ENCODE data around the gene USP17L13. TPM values are rescaled to one million over a fixed set of nuclear protein-coding genes. Genes with fewer than 3 reads are reported as not detected.
"Not testable (repeated sequence)": the region's sequence is repeated elsewhere in the genome, so short reads cannot be mapped to it uniquely, and the experiment has no call there.

Gene USP17L13, protein sequence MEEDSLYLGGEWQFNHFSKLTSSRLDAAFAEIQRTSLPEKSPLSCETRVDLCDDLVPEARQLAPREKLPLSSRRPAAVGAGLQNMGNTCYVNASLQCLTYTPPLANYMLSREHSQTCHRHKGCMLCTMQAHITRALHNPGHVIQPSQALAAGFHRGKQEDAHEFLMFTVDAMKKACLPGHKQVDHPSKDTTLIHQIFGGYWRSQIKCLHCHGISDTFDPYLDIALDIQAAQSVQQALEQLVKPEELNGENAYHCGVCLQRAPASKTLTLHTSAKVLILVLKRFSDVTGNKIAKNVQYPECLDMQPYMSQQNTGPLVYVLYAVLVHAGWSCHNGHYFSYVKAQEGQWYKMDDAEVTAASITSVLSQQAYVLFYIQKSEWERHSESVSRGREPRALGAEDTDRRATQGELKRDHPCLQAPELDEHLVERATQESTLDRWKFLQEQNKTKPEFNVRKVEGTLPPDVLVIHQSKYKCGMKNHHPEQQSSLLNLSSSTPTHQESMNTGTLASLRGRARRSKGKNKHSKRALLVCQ
- total RNA-seq (2021) (not detected in 2 replicates), Bru-seq, nascent RNA (not detected), BruChase-seq, experiment 1, labeled RNA remaining after a 2-hour chase (not detected), BruChase-seq, experiment 2, labeled RNA remaining after a 6-hour chase (not detected)
- long read RNA-seq: 0 reads

DNA sequence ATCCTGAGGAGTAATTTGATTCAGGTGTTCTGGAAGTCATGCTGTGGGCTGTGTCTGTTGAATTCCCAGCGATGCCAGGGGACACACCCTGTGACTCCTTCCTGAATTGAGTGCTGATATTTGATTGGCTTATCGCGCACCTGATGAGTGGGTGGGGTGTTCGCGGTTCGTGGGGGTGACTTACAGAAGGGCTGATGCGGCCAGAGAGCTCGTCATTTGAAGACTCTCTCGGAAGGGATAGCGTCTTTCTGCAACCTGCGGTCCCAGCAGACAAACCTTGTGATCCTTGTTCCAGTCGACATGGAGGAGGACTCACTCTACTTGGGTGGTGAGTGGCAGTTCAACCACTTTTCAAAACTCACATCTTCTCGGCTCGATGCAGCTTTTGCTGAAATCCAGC is at the start of gene USP17L13:
TSS of gene USP17L13 (plus strand) at position 301 of the 400 bp plus-strand sequence. CDS start at position 301, 0 bp downstream.
- H3K9me2 ChIP-seq (ENCODE audit: insufficient read depth); H3K4me3 ChIP-seq; H3K36me3 ChIP-seq (ENCODE audit: low read depth); DNase-seq; BruUV-seq (replicated peaks); H3K9me3 ChIP-seq (ENCODE audit: insufficient read depth, low read depth); POLR2A ChIA-PET (ENCODE audit: unreplicated experiment); H2AFZ ChIP-seq; H3K4me2 ChIP-seq; CTCF ChIA-PET; H3K27me3 ChIP-seq (ENCODE audit: insufficient read depth, low read depth); intact Hi-C loops (cut with micrococcal nuclease; ENCODE audit: unreplicated experiment); H3K27ac ChIP-seq; H4K20me1 ChIP-seq (ENCODE audit: insufficient read depth); H3F3A ChIP-seq (ENCODE audit: insufficient read depth, low read depth); H3K4me1 ChIP-seq (replicated peaks; ENCODE audit: insufficient read depth); H3K79me2 ChIP-seq (ENCODE audit: low read depth): not testable (repeated sequence)

DNA sequence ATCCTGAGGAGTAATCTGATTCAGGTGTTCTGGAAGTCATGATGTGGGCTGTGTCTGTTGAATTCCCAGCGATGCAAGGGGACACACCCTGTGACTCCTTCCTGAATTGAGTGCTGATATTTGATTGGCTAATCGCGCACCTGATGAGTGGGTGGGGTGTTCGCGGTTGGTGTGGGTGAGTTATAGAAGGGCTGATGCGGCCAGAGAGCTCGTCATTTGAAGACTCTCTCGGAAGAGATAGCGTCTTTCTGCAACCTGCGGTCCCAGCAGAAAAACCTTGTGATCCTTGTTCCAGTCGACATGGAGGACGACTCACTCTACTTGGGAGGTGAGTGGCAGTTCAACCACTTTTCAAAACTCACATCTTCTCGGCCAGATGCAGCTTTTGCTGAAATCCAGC is 14.3 kb upstream of the USP17L13 start, which contains the start of gene USP17L10:
TSS of gene USP17L10 (plus strand) at position 301 of the 400 bp plus-strand sequence. CDS start at position 301, 0 bp downstream.
- H3K9me2 ChIP-seq (ENCODE audit: insufficient read depth); H3K4me3 ChIP-seq; intact Hi-C loops (cut with micrococcal nuclease; ENCODE audit: unreplicated experiment); H4K20me1 ChIP-seq (ENCODE audit: insufficient read depth); H2AFZ ChIP-seq; H3K27me3 ChIP-seq (ENCODE audit: insufficient read depth, low read depth); CTCF ChIA-PET; H3K9me3 ChIP-seq (ENCODE audit: insufficient read depth, low read depth); DNase-seq; H3K4me1 ChIP-seq (replicated peaks; ENCODE audit: insufficient read depth); H3K79me2 ChIP-seq (ENCODE audit: low read depth); BruUV-seq (replicated peaks); H3K4me2 ChIP-seq; H3F3A ChIP-seq (ENCODE audit: insufficient read depth, low read depth); H3K36me3 ChIP-seq (ENCODE audit: low read depth); POLR2A ChIA-PET (ENCODE audit: unreplicated experiment); H3K27ac ChIP-seq: not testable (repeated sequence)

DNA sequence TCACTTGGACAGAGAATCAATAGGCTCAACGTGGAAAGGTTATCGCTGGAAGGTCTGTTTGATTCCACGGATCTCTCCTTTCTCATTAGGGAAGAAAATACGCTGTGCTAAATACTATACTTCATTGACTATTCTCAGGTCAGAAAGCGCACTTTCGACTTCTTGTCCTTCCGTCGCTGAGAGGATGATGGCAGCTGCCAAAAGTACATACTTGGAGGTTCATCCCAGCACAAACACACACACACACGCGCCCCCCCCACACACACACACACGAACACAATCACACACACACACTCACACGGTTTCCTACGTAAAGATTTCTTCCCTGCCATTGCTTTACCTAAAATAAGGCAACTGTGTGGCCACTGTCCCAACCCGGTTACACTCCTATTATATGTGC is 10.0 kb upstream of the USP17L13 start:
- H4K20me1 ChIP-seq (ENCODE audit: insufficient read depth); H3K27me3 ChIP-seq (ENCODE audit: insufficient read depth, low read depth); H3K27ac ChIP-seq; POLR2A ChIA-PET (ENCODE audit: unreplicated experiment); intact Hi-C loops (cut with micrococcal nuclease; ENCODE audit: unreplicated experiment); H3K9me3 ChIP-seq (ENCODE audit: insufficient read depth, low read depth); BruUV-seq (replicated peaks); H3K36me3 ChIP-seq (ENCODE audit: low read depth); H3K9me2 ChIP-seq (ENCODE audit: insufficient read depth); H3F3A ChIP-seq (ENCODE audit: insufficient read depth, low read depth); DNase-seq; H3K4me2 ChIP-seq; H3K4me1 ChIP-seq (replicated peaks; ENCODE audit: insufficient read depth); CTCF ChIA-PET; H3K79me2 ChIP-seq (ENCODE audit: low read depth); H3K4me3 ChIP-seq; H2AFZ ChIP-seq: not testable (repeated sequence)

DNA sequence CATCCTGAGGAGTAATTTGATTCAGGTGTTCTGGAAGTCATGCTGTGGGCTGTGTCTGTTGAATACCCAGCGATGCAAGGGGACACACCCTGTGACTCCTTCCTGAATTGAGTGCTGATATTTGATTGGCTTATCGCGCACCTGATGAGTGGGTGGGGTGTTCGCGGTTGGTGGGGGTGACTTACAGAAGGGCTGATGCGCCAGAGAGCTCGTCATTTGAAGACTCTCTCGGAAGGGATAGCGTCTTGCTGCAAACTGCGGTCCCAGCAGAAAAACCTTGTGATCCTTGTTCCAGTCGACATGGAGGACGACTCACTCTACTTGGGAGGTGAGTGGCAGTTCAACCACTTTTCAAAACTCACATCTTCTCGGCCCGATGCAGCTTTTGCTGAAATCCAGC is 9.6 kb upstream of the USP17L13 start, which contains the start of gene USP17L11:
TSS of gene USP17L11 (plus strand) at position 301 of the 400 bp plus-strand sequence. CDS start at position 301, 0 bp downstream.
- intact Hi-C loops (cut with micrococcal nuclease; ENCODE audit: unreplicated experiment): not testable (repeated sequence)

DNA sequence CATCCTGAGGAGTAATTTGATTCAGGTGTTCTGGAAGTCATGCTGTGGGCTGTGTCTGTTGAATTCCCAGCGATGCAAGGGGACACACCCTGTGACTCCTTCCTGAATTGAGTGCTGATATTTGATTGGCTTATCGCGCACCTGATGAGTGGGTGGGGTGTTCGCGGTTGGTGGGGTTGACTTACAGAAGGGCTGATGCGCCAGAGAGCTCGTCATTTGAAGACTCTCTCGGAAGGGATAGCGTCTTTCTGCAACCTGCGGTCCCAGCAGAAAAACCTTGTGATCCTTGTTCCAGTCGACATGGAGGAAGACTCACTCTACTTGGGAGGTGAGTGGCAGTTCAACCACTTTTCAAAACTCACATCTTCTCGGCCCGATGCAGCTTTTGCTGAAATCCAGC is 4.8 kb upstream of the USP17L13 start, which contains the start of gene USP17L12:
TSS of gene USP17L12 (plus strand) at position 301 of the 400 bp plus-strand sequence. CDS start at position 301, 0 bp downstream.
- intact Hi-C loops (cut with micrococcal nuclease; ENCODE audit: unreplicated experiment); CTCF ChIA-PET; H3K36me3 ChIP-seq (ENCODE audit: low read depth); POLR2A ChIA-PET (ENCODE audit: unreplicated experiment); H3F3A ChIP-seq (ENCODE audit: insufficient read depth, low read depth); H3K4me2 ChIP-seq; H3K4me1 ChIP-seq (replicated peaks; ENCODE audit: insufficient read depth); H3K27ac ChIP-seq; H3K9me3 ChIP-seq (ENCODE audit: insufficient read depth, low read depth); H4K20me1 ChIP-seq (ENCODE audit: insufficient read depth); BruUV-seq (replicated peaks); H3K27me3 ChIP-seq (ENCODE audit: insufficient read depth, low read depth); H3K79me2 ChIP-seq (ENCODE audit: low read depth); H2AFZ ChIP-seq; H3K9me2 ChIP-seq (ENCODE audit: insufficient read depth); DNase-seq; H3K4me3 ChIP-seq: not testable (repeated sequence)

More for the DNA sequence above, 9.6 kb upstream of the USP17L13 start, which contains the start of gene USP17L11:
- H3K4me1 ChIP-seq (replicated peaks; ENCODE audit: insufficient read depth); H3K9me2 ChIP-seq (ENCODE audit: insufficient read depth); H2AFZ ChIP-seq; H3K36me3 ChIP-seq (ENCODE audit: low read depth); H3K27ac ChIP-seq; H3K79me2 ChIP-seq (ENCODE audit: low read depth); CTCF ChIA-PET; H3K27me3 ChIP-seq (ENCODE audit: insufficient read depth, low read depth); H4K20me1 ChIP-seq (ENCODE audit: insufficient read depth); H3F3A ChIP-seq (ENCODE audit: insufficient read depth, low read depth); DNase-seq; H3K9me3 ChIP-seq (ENCODE audit: insufficient read depth, low read depth); POLR2A ChIA-PET (ENCODE audit: unreplicated experiment); BruUV-seq (replicated peaks); H3K4me2 ChIP-seq; H3K4me3 ChIP-seq: not testable (repeated sequence)

DNA sequence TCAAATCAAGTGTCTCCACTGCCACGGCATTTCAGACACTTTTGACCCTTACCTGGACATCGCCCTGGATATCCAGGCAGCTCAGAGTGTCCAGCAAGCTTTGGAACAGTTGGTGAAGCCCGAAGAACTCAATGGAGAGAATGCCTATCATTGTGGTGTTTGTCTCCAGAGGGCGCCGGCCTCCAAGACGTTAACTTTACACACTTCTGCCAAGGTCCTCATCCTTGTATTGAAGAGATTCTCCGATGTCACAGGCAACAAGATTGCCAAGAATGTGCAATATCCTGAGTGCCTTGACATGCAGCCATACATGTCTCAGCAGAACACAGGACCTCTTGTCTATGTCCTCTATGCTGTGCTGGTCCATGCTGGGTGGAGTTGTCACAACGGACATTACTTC is 5.6 kb downstream of the USP17L13 start:
- H3K4me2 ChIP-seq; H3K36me3 ChIP-seq (ENCODE audit: low read depth); H4K20me1 ChIP-seq (ENCODE audit: insufficient read depth); H3K27ac ChIP-seq; POLR2A ChIA-PET (ENCODE audit: unreplicated experiment); H3K9me3 ChIP-seq (ENCODE audit: insufficient read depth, low read depth); H3K4me1 ChIP-seq (replicated peaks; ENCODE audit: insufficient read depth); DNase-seq; CTCF ChIA-PET; intact Hi-C loops (cut with micrococcal nuclease; ENCODE audit: unreplicated experiment); H3K4me3 ChIP-seq; H3K27me3 ChIP-seq (ENCODE audit: insufficient read depth, low read depth); H3F3A ChIP-seq (ENCODE audit: insufficient read depth, low read depth); H3K79me2 ChIP-seq (ENCODE audit: low read depth); H2AFZ ChIP-seq; H3K9me2 ChIP-seq (ENCODE audit: insufficient read depth); BruUV-seq (replicated peaks): not testable (repeated sequence)

DNA sequence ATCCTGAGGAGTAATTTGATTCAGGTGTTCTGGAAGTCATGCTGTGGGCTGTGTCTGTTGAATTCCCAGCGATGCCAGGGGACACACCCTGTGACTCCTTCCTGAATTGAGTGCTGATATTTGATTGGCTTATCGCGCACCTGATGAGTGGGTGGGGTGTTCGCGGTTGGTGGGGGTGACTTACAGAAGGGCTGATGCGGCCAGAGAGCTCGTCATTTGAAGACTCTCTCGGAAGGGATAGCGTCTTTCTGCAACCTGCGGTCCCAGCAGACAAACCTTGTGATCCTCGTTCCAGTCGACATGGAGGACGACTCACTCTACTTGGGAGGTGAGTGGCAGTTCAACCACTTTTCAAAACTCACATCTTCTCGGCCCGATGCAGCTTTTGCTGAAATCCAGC is 9.4 kb downstream of the USP17L13 start, which contains the start of gene USP17L15:
TSS of gene USP17L15 (plus strand) at position 301 of the 400 bp plus-strand sequence. CDS start at position 301, 0 bp downstream.
- POLR2A ChIA-PET (ENCODE audit: unreplicated experiment); H4K20me1 ChIP-seq (ENCODE audit: insufficient read depth); H3K27me3 ChIP-seq (ENCODE audit: insufficient read depth, low read depth); H3K4me2 ChIP-seq; H3K4me1 ChIP-seq (replicated peaks; ENCODE audit: insufficient read depth); H3K9me2 ChIP-seq (ENCODE audit: insufficient read depth); intact Hi-C loops (cut with micrococcal nuclease; ENCODE audit: unreplicated experiment); BruUV-seq (replicated peaks); CTCF ChIA-PET; H3K9me3 ChIP-seq (ENCODE audit: insufficient read depth, low read depth); H3K79me2 ChIP-seq (ENCODE audit: low read depth); H3K27ac ChIP-seq; H2AFZ ChIP-seq; H3K36me3 ChIP-seq (ENCODE audit: low read depth); H3F3A ChIP-seq (ENCODE audit: insufficient read depth, low read depth); H3K4me3 ChIP-seq; DNase-seq: not testable (repeated sequence)
